COR-L47 (cell line): ENCODE data around the gene TOPBP1.
A peak's percentile ranks its signal among the peaks of the same experiment; 100 is the strongest.
"Not testable (repeated sequence)": the region's sequence is repeated elsewhere in the genome, so short reads cannot be mapped to it uniquely, and the experiment has no call there.

Experiments
- DNase-seq: peaks from one replicate; lab custom pipeline; 2025; lab: John Stamatoyannopoulos, UW

The TOPBP1 gene

DNA sequence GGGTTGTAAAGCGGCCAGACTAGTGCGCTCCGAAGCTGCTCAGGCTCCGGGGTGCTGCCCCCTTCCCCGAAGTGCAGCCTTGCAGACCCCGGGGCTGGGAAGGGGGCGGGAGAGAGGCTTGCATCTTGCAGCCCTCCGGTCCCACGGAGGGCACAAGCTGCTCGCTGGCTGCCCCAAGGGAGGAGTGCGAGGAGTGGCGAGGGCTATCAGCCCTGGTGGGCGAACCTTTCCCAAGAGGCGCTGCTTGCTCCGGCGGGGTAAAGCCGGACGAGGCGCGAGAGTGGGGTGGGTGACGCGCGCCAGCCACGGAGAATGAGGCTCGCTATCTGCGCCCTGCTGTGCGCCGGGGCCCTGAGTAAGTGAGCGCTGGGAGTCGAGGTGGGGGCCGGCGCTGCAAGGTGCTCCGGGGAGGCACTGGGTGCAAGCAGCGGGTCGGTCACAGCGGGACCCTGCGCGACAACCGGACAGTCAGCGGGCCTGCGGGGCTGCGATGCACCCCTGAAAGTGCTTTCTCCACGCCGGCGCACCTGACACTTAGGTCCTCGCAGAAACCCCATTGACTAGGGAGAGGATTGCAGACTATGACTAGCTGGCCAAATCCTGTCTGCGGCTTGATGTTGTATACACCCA, 12.7 kb upstream of the TOPBP1 start:
- DNase-seq = no peak

- DNase-seq = no peak
These were observed 12.0 kb upstream of the TOPBP1 start for GRCh38 chr3:133673746-133674145.

DNA sequence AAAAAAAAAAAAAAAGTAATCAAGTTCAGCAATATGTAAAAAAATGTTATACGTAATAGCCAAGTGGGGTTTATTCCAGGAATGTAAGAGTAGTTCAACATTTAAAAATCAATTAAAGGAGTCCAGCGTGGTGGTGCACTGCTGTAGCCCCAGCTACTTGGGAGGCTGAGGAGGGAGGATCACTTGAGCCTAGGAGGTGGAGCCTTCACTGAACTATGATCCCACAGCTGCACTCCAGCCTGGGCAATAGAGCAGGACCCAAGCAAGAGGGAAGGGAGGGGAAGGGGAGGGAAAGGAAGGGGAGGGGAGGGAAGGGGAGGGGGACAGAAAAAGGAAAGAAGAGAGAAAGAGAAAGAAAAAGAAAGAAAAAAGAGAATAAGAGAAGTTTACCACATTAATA, 10.7 kb upstream of the TOPBP1 start:
- no peak for DNase-seq

GRCh38 chr3:133670525-133670995, 8.8 kb upstream of the TOPBP1 start:
- DNase-seq = no peak

GRCh38 chr3:133669949-133670524, 8.3 kb upstream of the TOPBP1 start:
- no peak for DNase-seq

GRCh38 chr3:133667118-133667517, 5.4 kb upstream of the TOPBP1 start:
- no peak for DNase-seq

- not testable (repeated sequence) for DNase-seq
These were observed 3.4 kb upstream of the TOPBP1 start for GRCh38 chr3:133665188-133665587.

- DNase-seq = peak; percentile 88
These were observed 2.0 kb upstream of the TOPBP1 start for GRCh38 chr3:133663569-133664313.

- DNase-seq = peak; percentile 61
These were observed 524 bp upstream of the TOPBP1 start for GRCh38 chr3:133662278-133662651.

- no peak for DNase-seq
These were observed 1.9 kb downstream of the TOPBP1 start for GRCh38 chr3:133659806-133660205.

GRCh38 chr3:133655731-133656515, 5.8 kb downstream of the TOPBP1 start:
- DNase-seq = no peak

GRCh38 chr3:133649486-133650068, 12.2 kb downstream of the TOPBP1 start:
- no peak for DNase-seq

DNA sequence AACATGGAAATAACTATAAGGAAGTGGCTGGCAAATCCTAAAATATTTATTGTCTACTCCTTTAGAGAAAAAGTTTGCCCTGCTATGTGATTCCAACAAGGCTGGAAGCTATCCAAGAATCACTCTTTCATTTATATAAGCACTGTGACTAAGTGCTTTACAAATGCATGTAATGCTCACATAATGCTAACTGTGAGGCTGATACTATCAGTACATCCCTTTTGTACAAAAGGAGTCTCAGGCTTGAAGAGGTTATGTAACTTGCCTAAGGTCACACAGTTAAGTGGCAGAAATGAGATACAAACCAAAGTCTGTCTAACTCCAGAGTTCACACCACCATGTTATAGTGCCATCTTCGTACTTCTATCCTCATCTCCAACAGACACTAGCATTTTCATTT, 17.0 kb downstream of the TOPBP1 start:
- no peak for DNase-seq

GRCh38 chr3:133643611-133644010, 18.1 kb downstream of the TOPBP1 start:
- DNase-seq = no peak

DNA sequence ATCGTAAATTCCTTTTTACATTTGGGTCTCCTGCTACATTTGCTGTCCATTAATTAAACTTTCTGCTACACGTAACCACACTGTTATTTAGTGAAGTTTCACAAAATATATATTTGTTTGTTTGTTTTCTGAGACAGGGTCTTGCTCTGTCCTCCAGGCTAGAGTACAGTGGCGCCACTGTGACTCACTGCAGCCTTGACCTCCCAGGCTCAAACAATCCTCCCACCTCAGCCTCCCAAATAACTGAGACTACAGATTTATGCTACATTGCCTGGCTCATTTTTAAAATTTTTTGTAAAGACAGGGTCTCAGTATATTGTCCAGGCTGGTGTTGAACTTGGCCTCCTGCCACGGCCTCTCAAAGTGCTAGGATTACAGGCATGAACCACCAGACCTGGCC, 20.5 kb downstream of the TOPBP1 start:
- DNase-seq = no peak

DNA sequence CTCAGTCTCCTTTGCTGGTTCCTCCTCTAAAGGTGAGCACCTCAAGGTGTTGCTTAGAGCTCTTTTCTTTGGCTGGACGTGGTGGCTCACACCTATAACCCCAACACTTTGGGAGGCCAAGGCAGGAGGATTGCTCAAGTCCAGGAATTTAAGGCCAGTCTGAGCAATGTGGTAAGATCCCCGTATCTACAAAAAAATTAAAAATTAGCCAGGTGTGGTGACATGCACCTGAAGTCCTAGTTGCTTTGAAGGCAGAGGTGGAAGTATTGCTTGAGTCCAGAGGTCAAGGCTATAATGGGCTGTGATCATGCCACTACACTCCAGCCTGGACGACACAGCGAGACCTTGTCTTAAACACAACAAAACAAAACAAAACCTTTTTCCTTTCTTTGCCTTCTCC, 28.3 kb downstream of the TOPBP1 start:
- DNase-seq = no peak

DNA sequence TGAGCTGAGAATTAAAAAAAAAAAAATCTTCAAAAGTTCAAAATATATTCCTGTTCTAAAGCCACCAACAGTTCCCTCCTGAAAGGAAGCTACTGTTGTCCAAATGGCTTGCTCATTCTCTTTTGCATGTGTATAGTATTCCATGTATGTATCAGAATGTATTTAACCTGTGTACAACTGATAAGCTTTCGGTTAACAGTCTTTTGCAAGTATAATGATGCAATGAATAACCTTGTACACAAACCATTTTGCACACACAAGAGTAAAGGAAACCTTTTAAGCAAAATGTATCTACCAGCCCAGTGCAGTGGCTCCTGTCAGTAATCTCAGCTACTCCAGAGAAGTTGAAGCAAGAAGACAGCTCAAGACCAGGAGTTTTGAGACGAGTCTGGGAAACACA, 32.6 kb downstream of the TOPBP1 start:
- no peak for DNase-seq

DNA sequence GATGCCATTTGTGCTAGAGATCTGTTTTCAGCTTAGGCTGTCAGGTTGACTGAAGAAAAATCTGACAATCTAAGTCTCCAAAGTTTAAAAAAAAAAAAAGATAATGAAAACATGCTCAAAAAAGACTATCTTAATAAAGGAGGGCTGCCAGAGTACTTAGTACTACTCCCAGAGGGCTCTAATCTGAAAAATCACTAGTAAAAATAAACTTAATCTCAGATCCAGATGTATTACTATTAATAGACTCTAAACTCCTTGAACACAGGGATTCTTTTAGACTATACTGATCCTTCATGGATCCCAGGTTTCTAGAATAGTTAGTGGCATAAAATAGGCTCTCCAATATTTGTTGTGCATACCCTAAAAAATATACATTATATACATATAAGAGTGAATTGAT, 34.0 kb downstream of the TOPBP1 start:
- no peak for DNase-seq

- no peak for DNase-seq
These were observed 41.5 kb downstream of the TOPBP1 start for GRCh38 chr3:133620066-133620784.

GRCh38 chr3:133611534-133611933, 50.2 kb downstream of the TOPBP1 start:
- DNase-seq = no peak

GRCh38 chr3:133610031-133610430, 51.7 kb downstream of the TOPBP1 start:
- DNase-seq = no peak

DNA sequence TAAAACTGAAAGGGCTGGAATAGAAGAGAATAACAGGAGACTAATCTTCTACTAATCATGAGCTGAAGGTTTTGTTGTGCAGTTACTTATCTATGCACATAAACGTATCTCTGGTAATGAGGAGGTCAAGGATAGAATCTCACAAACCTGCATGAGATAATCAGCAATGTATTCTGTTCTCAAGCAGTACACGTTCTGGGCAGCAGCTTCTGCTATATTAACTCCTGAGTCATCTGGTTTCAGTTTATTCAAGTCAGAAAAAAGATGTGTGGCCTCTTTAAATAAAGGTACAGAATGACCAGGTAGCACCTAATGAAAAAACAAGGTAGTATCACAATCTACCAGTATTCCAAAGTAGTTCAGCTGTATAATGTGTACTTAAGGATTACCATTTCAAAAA, 53.4 kb downstream of the TOPBP1 start:
- no peak for DNase-seq
